ENCODE data around the gene STX8. TPM values are rescaled to one million over a fixed set of nuclear protein-coding genes. Genes with fewer than 3 reads are reported as not detected.

The STX8 gene
- total RNA-seq, 2 experiments from 2014 or later = 60.6 to 68.0 TPM

GRCh38 chr17:9427465-9428315 lies 147.9 kb downstream of the STX8 start:
- H3K36me3 Mint-ChIP-seq (ENCODE audit: low read depth) = peaks cover 16% of the 10 kb centered on the region
- peaks cover 3% of the 10 kb centered on the region for H3K4me1 Mint-ChIP-seq (ENCODE audit: low read depth)
- no peaks in the 10 kb centered on the region for H3K27me3 Mint-ChIP-seq (ENCODE audit: low read depth)
- H3K9me3 Mint-ChIP-seq = no peaks in the 10 kb centered on the region
- intact Hi-C loops (cut with micrococcal nuclease) = no loop called here
- no peak overlapping the region for H3K4me3 Mint-ChIP-seq
- CTCF ChIA-PET = no interaction called here
- H3K27ac Mint-ChIP-seq = no peak overlapping the region
- no peak for DNase-seq

- Mint-ChIP-seq H3K27me3 (ENCODE audit: low read depth) (no peaks in the 10 kb centered on the region), H3K27ac (no peak overlapping the region), H3K36me3 (ENCODE audit: low read depth) (peaks cover 32% of the 10 kb centered on the region), H3K4me1 (ENCODE audit: low read depth) (no peaks in the 10 kb centered on the region), H3K4me3 (no peak overlapping the region), H3K9me3 (no peaks in the 10 kb centered on the region)
- intact Hi-C loops (cut with micrococcal nuclease) = no loop called here
- CTCF ChIA-PET = interaction anchor here (0.5 kb wide), 1 partner anchor 80 kb away, joined by 4 read pairs; no protein-coding TSS in a partner anchor
- DNase-seq = no peak
Measured at GRCh38 chr17:9424071-9424640, 151.5 kb downstream of the STX8 start.

DNA sequence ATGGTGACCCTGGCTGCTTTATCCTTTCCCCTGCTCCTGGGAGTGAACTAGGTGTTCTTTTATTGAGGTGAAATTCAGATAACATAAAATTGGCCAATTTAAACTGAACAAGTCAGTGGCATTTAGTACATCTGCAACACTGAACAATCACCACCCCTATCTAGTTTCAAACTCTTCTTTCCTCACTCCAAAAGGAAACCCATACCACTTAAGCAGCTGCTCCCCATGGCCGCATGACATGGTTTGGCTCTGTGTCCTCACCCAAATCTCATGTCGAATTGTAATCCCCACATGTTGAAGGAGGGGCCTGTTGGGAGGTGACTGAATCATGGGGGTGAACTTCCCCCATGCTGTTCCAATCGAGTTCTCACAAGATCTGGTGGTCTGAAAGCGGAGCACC lies 154.1 kb downstream of the STX8 start:
- Mint-ChIP-seq H3K27me3 (ENCODE audit: low read depth) (no peaks in the 10 kb centered on the region), H3K4me3 (no peak overlapping the region), H3K4me1 (ENCODE audit: low read depth) (no peaks in the 10 kb centered on the region), H3K9me3 (no peaks in the 10 kb centered on the region), H3K36me3 (ENCODE audit: low read depth) (peaks cover 35% of the 10 kb centered on the region), H3K27ac (no peak overlapping the region)
- DNase-seq = no peak
- intact Hi-C loops (cut with micrococcal nuclease) = no loop called here
- CTCF ChIA-PET = no interaction called here

DNA sequence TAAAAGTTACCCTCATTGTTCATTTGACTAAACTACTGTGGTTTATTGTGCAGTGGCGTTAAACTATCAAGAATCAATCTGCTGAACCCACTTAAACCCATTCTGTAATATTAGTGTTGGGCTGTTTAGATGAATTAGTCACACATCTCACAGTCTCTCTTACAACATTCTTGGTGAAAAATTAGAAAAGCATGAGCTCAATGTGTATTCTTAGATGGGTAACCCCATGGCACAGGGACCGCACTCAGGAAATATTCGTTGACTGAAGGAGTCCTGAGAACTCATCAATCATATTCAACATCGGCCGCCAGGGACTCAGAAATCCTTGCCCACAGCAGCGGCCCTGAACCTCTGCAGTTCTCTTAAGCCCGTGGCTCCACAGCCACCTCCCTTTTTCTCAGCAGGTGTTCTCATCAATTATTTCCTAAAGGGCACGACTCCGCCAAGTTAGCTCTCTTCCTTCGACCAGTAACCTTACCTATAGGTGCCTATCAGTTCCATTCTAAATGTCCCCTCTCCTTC lies 155.6 kb downstream of the STX8 start:
- CTCF ChIA-PET = no interaction called here
- Mint-ChIP-seq H3K36me3 (ENCODE audit: low read depth) (peaks cover 35% of the 10 kb centered on the region), H3K9me3 (no peaks in the 10 kb centered on the region), H3K27ac (no peak overlapping the region), H3K4me1 (ENCODE audit: low read depth) (no peaks in the 10 kb centered on the region), H3K27me3 (ENCODE audit: low read depth) (no peaks in the 10 kb centered on the region), H3K4me3 (no peak overlapping the region)
- DNase-seq = no peak
- intact Hi-C loops (cut with micrococcal nuclease) = no loop called here

DNA sequence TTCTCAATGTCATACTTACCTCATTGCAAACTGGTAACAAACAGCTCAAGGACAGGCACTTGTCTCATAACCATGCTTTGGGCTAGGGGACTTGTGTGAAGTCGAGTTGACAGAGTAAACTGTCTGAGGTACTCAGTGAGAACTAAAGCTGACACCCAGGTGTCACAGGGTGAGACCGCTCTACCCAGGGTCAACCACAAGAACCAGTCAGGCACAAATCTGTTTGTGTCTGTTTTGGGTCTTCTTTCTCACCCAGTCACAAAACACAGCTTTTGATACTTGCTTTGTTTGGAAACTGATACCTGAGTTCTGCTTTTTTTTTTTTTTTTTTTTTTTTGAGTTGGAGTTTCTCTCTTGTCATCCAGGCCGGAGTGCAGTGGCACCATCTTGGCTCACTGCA lies 161.1 kb downstream of the STX8 start:
- no peaks in the 10 kb centered on the region for H3K27me3 Mint-ChIP-seq (ENCODE audit: low read depth)
- CTCF ChIA-PET = no interaction called here
- H3K27ac Mint-ChIP-seq = no peak overlapping the region
- H3K9me3 Mint-ChIP-seq = no peaks in the 10 kb centered on the region
- intact Hi-C loops (cut with micrococcal nuclease) = no loop called here
- no peak overlapping the region for H3K4me3 Mint-ChIP-seq
- no peak for DNase-seq
- H3K4me1 Mint-ChIP-seq (ENCODE audit: low read depth) = no peaks in the 10 kb centered on the region
- H3K36me3 Mint-ChIP-seq (ENCODE audit: low read depth) = peaks cover 8% of the 10 kb centered on the region

- no peak overlapping the region for H3K27ac Mint-ChIP-seq
- H3K36me3 Mint-ChIP-seq (ENCODE audit: low read depth) = peaks cover 3% of the 10 kb centered on the region
- H3K27me3 Mint-ChIP-seq (ENCODE audit: low read depth) = no peaks in the 10 kb centered on the region
- H3K9me3 Mint-ChIP-seq = no peaks in the 10 kb centered on the region
- H3K4me1 Mint-ChIP-seq (ENCODE audit: low read depth) = no peaks in the 10 kb centered on the region
- CTCF ChIA-PET = no interaction called here
- intact Hi-C loops (cut with micrococcal nuclease) = no loop called here
- DNase-seq = no peak
- no peak overlapping the region for H3K4me3 Mint-ChIP-seq
Measured at GRCh38 chr17:9410737-9411136, 164.9 kb downstream of the STX8 start.

GRCh38 chr17:9410301-9410700 lies 165.3 kb downstream of the STX8 start:
- no peaks in the 10 kb centered on the region for H3K9me3 Mint-ChIP-seq

GRCh38 chr17:9409878-9410277 lies 165.7 kb downstream of the STX8 start:
- Mint-ChIP-seq H3K27me3 (ENCODE audit: low read depth) (no peaks in the 10 kb centered on the region), H3K36me3 (ENCODE audit: low read depth) (peaks cover 5% of the 10 kb centered on the region), H3K27ac (no peak overlapping the region), H3K4me3 (no peak overlapping the region), H3K4me1 (ENCODE audit: low read depth) (no peaks in the 10 kb centered on the region), H3K9me3 (peaks cover under 1% of the 10 kb centered on the region)
- intact Hi-C loops (cut with micrococcal nuclease) = no loop called here
- CTCF ChIA-PET = no interaction called here
- no peak for DNase-seq

More at GRCh38 chr17:9410301-9410700, 165.3 kb downstream of the STX8 start:
- intact Hi-C loops (cut with micrococcal nuclease) = no loop called here
- no peaks in the 10 kb centered on the region for H3K4me1 Mint-ChIP-seq (ENCODE audit: low read depth)
- no peak overlapping the region for H3K27ac Mint-ChIP-seq
- H3K4me3 Mint-ChIP-seq = no peak overlapping the region
- DNase-seq = no peak
- no peaks in the 10 kb centered on the region for H3K27me3 Mint-ChIP-seq (ENCODE audit: low read depth)
- peaks cover 3% of the 10 kb centered on the region for H3K36me3 Mint-ChIP-seq (ENCODE audit: low read depth)
- CTCF ChIA-PET = no interaction called here

GRCh38 chr17:9408868-9409829 lies 166.5 kb downstream of the STX8 start:
- Mint-ChIP-seq H3K9me3 (peaks cover 4% of the 10 kb centered on the region), H3K4me3 (no peak overlapping the region), H3K27ac (no peak overlapping the region), H3K4me1 (ENCODE audit: low read depth) (no peaks in the 10 kb centered on the region), H3K27me3 (ENCODE audit: low read depth) (no peaks in the 10 kb centered on the region), H3K36me3 (ENCODE audit: low read depth) (peaks cover 7% of the 10 kb centered on the region)
- CTCF ChIA-PET = no interaction called here
- intact Hi-C loops (cut with micrococcal nuclease) = no loop called here
- no peak for DNase-seq

- no peaks in the 10 kb centered on the region for H3K27me3 Mint-ChIP-seq (ENCODE audit: low read depth)
- CTCF ChIA-PET = no interaction called here
- H3K36me3 Mint-ChIP-seq (ENCODE audit: low read depth) = peaks cover 5% of the 10 kb centered on the region
- intact Hi-C loops (cut with micrococcal nuclease) = no loop called here
- DNase-seq = no peak
- no peak overlapping the region for H3K27ac Mint-ChIP-seq
- H3K4me1 Mint-ChIP-seq (ENCODE audit: low read depth) = no peaks in the 10 kb centered on the region
- peaks cover 4% of the 10 kb centered on the region for H3K9me3 Mint-ChIP-seq
- H3K4me3 Mint-ChIP-seq = no peak overlapping the region
Measured at GRCh38 chr17:9408381-9408780, 167.2 kb downstream of the STX8 start.

GRCh38 chr17:9406046-9406606 lies 169.5 kb downstream of the STX8 start:
- intact Hi-C loops (cut with micrococcal nuclease) = no loop called here

DNA sequence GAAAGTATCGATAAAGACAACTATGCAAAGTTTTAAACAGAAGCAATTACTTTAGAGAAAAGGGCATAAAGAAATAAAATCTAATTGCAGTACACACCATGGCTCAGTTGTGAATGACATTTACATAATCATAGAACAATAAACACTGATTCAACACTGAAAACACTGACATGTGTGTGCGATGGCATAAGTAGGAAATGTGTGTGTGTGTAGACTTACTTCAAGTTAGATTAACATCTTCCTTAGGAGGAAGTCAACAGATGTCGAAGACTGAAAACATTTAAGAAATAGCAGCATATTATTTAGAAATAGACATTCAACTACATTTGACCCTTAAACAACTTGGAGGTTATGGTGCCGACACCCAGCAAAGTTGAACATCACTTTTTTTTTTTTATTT lies 172.4 kb downstream of the STX8 start:
- no peak for DNase-seq
- Mint-ChIP-seq H3K27me3 (ENCODE audit: low read depth) (no peaks in the 10 kb centered on the region), H3K27ac (no peak overlapping the region), H3K9me3 (peaks cover 7% of the 10 kb centered on the region), H3K36me3 (ENCODE audit: low read depth) (peaks cover 9% of the 10 kb centered on the region), H3K4me3 (no peak overlapping the region), H3K4me1 (ENCODE audit: low read depth) (no peaks in the 10 kb centered on the region)
- intact Hi-C loops (cut with micrococcal nuclease) = no loop called here
- CTCF ChIA-PET = no interaction called here

More at GRCh38 chr17:9406046-9406606, 169.5 kb downstream of the STX8 start:
- no peaks in the 10 kb centered on the region for H3K4me1 Mint-ChIP-seq (ENCODE audit: low read depth)
- H3K27ac Mint-ChIP-seq = no peak overlapping the region
- CTCF ChIA-PET = no interaction called here
- H3K27me3 Mint-ChIP-seq (ENCODE audit: low read depth) = no peaks in the 10 kb centered on the region
- DNase-seq = no peak
- H3K4me3 Mint-ChIP-seq = no peak overlapping the region
- H3K36me3 Mint-ChIP-seq (ENCODE audit: low read depth) = peaks cover 6% of the 10 kb centered on the region
- H3K9me3 Mint-ChIP-seq = peaks cover 7% of the 10 kb centered on the region
